ENCODE data around the gene B3GAT1. TPM values are rescaled to one million over a fixed set of nuclear protein-coding genes. Genes with fewer than 3 reads are reported as not detected.

B3GAT1 gene
- total RNA-seq, 3 donors from 2014 or later (not counting 1 experiment from before 2014, with no cell fraction given): 41.3 to 78.4 (median 65.1) TPM

GRCh38 chr11:134367781-134368180 lies 44.3 kb downstream of the B3GAT1 start:
- Mint-ChIP-seq H3K36me3 (no peaks in the 10 kb centered on the region), H3K9me3 (no peaks in the 10 kb centered on the region), H3K27ac (no peak overlapping the region), H3K4me3 (no peak overlapping the region), H3K27me3 (ENCODE audit: low read depth in 2 of 2) (no peaks in the 10 kb centered on the region), H3K4me1 (no peaks in the 10 kb centered on the region)
- intact Hi-C loops (cut with micrococcal nuclease): no loop called here
- Histone ChIP-seq H3K27me3 (ENCODE audit: control insufficient read depth, insufficient read depth, low read length) (no peaks in the 10 kb centered on the region), H3K4me3 (ENCODE audit: low read length) (no peak overlapping the region), H3K9me3 (ENCODE audit: control insufficient read depth, insufficient read depth, low read length) (no peaks in the 10 kb centered on the region), H3K27ac (ENCODE audit: low read length) (no peak overlapping the region), H3K36me3 (ENCODE audit: control insufficient read depth, insufficient read depth, low read length) (no peaks in the 10 kb centered on the region), H3K4me1 (ENCODE audit: control insufficient read depth, insufficient read depth, low read length) (no peaks in the 10 kb centered on the region)
- ATAC-seq (no peak), DNase-seq (no peak)
- 91% methylated on average over 17 of the region's 18 CpGs for WGBS (ENCODE audit: insufficient coverage)
- TF ChIP-seq CTCF (IDR thresholded peaks at IDR 0.05): no peak

GRCh38 chr11:134366254-134366653 lies 45.8 kb downstream of the B3GAT1 start:
- DNase-seq: no peak
- H3K27ac Mint-ChIP-seq: no peak overlapping the region

GRCh38 chr11:134365011-134365925 lies 46.8 kb downstream of the B3GAT1 start:
- Mint-ChIP-seq H3K27me3 (ENCODE audit: low read depth in 2 of 2) (peaks cover 7 to 12% of the 10 kb centered on the region in 2 donors), H3K27ac (no peak overlapping the region), H3K4me1 (peaks cover under 1 to 11% of the 10 kb centered on the region in 2 donors), H3K36me3 (no peaks in the 10 kb centered on the region), H3K4me3 (no peak overlapping the region), H3K9me3 (no peaks in the 10 kb centered on the region)
- Histone ChIP-seq H3K36me3 (ENCODE audit: control insufficient read depth, insufficient read depth, low read length) (no peaks in the 10 kb centered on the region), H3K4me3 (ENCODE audit: low read length) (no peak overlapping the region), H3K4me1 (ENCODE audit: control insufficient read depth, insufficient read depth, low read length) (peaks cover 3% of the 10 kb centered on the region), H3K27me3 (ENCODE audit: control insufficient read depth, insufficient read depth, low read length) (no peaks in the 10 kb centered on the region), H3K27ac (ENCODE audit: low read length) (no peak overlapping the region), H3K9me3 (ENCODE audit: control insufficient read depth, insufficient read depth, low read length) (no peaks in the 10 kb centered on the region)
- 75% methylated on average over 22 of the region's 22 CpGs for WGBS (ENCODE audit: insufficient coverage)
- ATAC-seq (no peak), DNase-seq (no peak)
- TF ChIP-seq CTCF (IDR thresholded peaks at IDR 0.05): no peak
- intact Hi-C loops (cut with micrococcal nuclease): no loop called here

More at GRCh38 chr11:134366254-134366653, 45.8 kb downstream of the B3GAT1 start:
- H3K27ac ChIP-seq (ENCODE audit: low read length): no peak overlapping the region
- no peaks in the 10 kb centered on the region for H3K9me3 Mint-ChIP-seq
- no peaks in the 10 kb centered on the region for H3K9me3 ChIP-seq (ENCODE audit: control insufficient read depth, insufficient read depth, low read length)
- no peak for ATAC-seq
- H3K27me3 ChIP-seq (ENCODE audit: control insufficient read depth, insufficient read depth, low read length): no peaks in the 10 kb centered on the region
- H3K27me3 Mint-ChIP-seq (ENCODE audit: low read depth in 2 of 2): peaks cover 7 to 11% of the 10 kb centered on the region in 2 donors
- H3K4me3 ChIP-seq (ENCODE audit: low read length): no peak overlapping the region
- H3K36me3 ChIP-seq (ENCODE audit: control insufficient read depth, insufficient read depth, low read length): no peaks in the 10 kb centered on the region
- 86% methylated on average over 7 of the region's 7 CpGs for WGBS (ENCODE audit: insufficient coverage)
- H3K4me1 ChIP-seq (ENCODE audit: control insufficient read depth, insufficient read depth, low read length): no peaks in the 10 kb centered on the region
- H3K36me3 Mint-ChIP-seq: no peaks in the 10 kb centered on the region
- no peak for TF ChIP-seq CTCF (IDR thresholded peaks at IDR 0.05)
- intact Hi-C loops (cut with micrococcal nuclease): no loop called here
- H3K4me1 Mint-ChIP-seq: peaks cover 0 to 5% of the 10 kb centered on the region in 2 donors
- H3K4me3 Mint-ChIP-seq: no peak overlapping the region

Measured in natural killer cell (primary cell).